Lung (tissue), 12 donors: Measurements from ENCODE around the gene GLP2R. TPM values are rescaled to one million over a fixed set of nuclear protein-coding genes. Genes with fewer than 3 reads are reported as not detected.

Experiments used
- ATAC-seq: fragments of 200-7000 bp; cut with Tn5 transposase; one replicate; pipeline ENCODE4 v1.9.1; 2020; ENCODE audit warnings: moderate number of reproducible peaks; ENCODE audit not compliant: insufficient read depth, low FRiP score
- DNase-seq, 3 donors: peaks; one replicate each; pipeline ENCODE4 v3.0.0-alpha.2; 2013 to 2017
- H3K27ac ChIP-seq, 2 donors: one replicate each; pipeline ENCODE4 v1.5.1; 2013; ENCODE audit warnings: mild to moderate bottlenecking in 2 of 2, moderate library complexity in 2 of 2, control low read depth in 1 of 2, inconsistent platforms in 1 of 2, low read depth in 1 of 2, low read length in 1 of 2
- H3K27me3 ChIP-seq, 3 donors: one replicate each; pipeline ENCODE4 v1.5.1; 2013; ENCODE audit warnings: low read length in 2 of 3; ENCODE audit not compliant: control insufficient read depth in 3 of 3, insufficient read depth in 3 of 3
- H3K36me3 ChIP-seq, 4 donors: one replicate each; pipeline ENCODE4 v1.5.1; 2013; ENCODE audit warnings: low read length in 4 of 4, mild to moderate bottlenecking in 1 of 4, moderate library complexity in 1 of 4; ENCODE audit not compliant: control insufficient read depth in 4 of 4, insufficient read depth in 4 of 4
- H3K4me1 ChIP-seq, 5 donors: one replicate each; pipeline ENCODE4 v1.5.1; 2013; ENCODE audit warnings: low read length in 5 of 5, mild to moderate bottlenecking in 2 of 5, moderate library complexity in 1 of 5; ENCODE audit not compliant: control insufficient read depth in 5 of 5, insufficient read depth in 5 of 5
- H3K4me3 ChIP-seq: one replicate; pipeline ENCODE4 v1.5.1; 2013; ENCODE audit warnings: mild to moderate bottlenecking, control low read depth, moderate library complexity
- H3K9ac ChIP-seq, 2 donors: one replicate each; pipeline ENCODE4 v1.5.1; 2013; ENCODE audit warnings: low read length in 2 of 2, control low read depth in 1 of 2; ENCODE audit not compliant: insufficient read depth in 1 of 2
- H3K9me3 ChIP-seq, 4 donors: one replicate each; pipeline ENCODE4 v1.5.1; 2013; ENCODE audit warnings: low read length in 3 of 4, mild to moderate bottlenecking in 1 of 4, moderate library complexity in 1 of 4; ENCODE audit not compliant: control insufficient read depth in 4 of 4, insufficient read depth in 3 of 4
- WGBS, 2 donors: extraction: QIAGEN DNeasy Blood & Tissue Kit; methylation state at CpG; one replicate each; pipeline ENCODE4 v1.1.7; 2013; 5-methylcytosine and 5-hydroxymethylcytosine counted together
- polyA plus RNA-seq, 2 donors: library from polyadenylated mRNA; stranded (reverse); fragments of 200-250 nt; gene quantifications; one replicate each; pipeline ENCODE4 v1.2.1, GENCODE V29; 2013
- total RNA-seq, 2 donors: library from RNA; depleted of rRNA in 1 of 2; stranded (reverse); fragments of >200 nt in 1 of 2; gene quantifications; one replicate each; pipeline ENCODE4 v1.2.1, GENCODE V29; 2014 to 2021
- TF ChIP-seq, protein P1 (sequence below): IDR thresholded peaks from 2 replicates; pipeline ENCODE4 v1.5.1; 2012; ENCODE audit warnings: mild to moderate bottlenecking; ENCODE audit errors: control extremely low read depth, extremely low read depth
- donor health status: control.
- donor health status: control.
- donor health status: Bipolar disorder and iron deficiency.
- donor health status: healthy.
- donor health status: DM: yes; HTN: yes; CAD: no.

GLP2R gene
- total and polyA plus RNA-seq, 4 donors, result 0.11 to 1.6 (median 0.54) TPM

- H3K4me1 ChIP-seq, result no peaks in the 10 kb centered on the region
- TF ChIP-seq, protein P1, sequence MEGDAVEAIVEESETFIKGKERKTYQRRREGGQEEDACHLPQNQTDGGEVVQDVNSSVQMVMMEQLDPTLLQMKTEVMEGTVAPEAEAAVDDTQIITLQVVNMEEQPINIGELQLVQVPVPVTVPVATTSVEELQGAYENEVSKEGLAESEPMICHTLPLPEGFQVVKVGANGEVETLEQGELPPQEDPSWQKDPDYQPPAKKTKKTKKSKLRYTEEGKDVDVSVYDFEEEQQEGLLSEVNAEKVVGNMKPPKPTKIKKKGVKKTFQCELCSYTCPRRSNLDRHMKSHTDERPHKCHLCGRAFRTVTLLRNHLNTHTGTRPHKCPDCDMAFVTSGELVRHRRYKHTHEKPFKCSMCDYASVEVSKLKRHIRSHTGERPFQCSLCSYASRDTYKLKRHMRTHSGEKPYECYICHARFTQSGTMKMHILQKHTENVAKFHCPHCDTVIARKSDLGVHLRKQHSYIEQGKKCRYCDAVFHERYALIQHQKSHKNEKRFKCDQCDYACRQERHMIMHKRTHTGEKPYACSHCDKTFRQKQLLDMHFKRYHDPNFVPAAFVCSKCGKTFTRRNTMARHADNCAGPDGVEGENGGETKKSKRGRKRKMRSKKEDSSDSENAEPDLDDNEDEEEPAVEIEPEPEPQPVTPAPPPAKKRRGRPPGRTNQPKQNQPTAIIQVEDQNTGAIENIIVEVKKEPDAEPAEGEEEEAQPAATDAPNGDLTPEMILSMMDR, result no peak
- ATAC-seq (peak; percentile 72), DNase-seq (no peak)
- no peak overlapping the region for H3K4me3 ChIP-seq
- H3K27ac ChIP-seq, result no peak overlapping the region
- H3K36me3 ChIP-seq, result no peaks in the 10 kb centered on the region
- H3K9ac ChIP-seq, result no peak overlapping the region
- WGBS, 2 donors, result 49 to 57% methylated on average over 3 of the region's 3 CpGs
- peaks cover 0 to 12% (median 7%) of the 10 kb centered on the region in 4 donors for H3K9me3 ChIP-seq
- H3K27me3 ChIP-seq, result no peaks in the 10 kb centered on the region
These were observed 54.9 kb downstream of the GLP2R start for GRCh38 chr17:9880582-9880999.

DNA sequence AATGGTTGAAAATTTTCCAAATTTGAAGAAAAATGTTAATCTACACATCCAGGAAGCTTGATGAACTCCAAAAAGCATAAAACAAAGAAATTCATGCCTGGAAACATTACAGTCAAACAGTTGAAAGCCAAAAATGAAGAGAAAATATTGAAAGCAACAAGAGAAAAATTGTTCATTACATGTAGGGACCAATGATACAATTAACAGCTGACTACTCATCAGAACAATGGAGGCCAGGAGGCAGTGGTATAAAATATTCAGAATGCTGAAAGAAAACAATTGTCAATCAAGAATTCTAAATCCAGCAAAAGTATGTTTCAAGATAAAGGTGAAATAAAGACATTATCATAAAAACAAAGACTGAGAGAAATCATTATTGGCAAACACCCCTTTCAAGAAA, 57.7 kb downstream of the GLP2R start:
- Histone ChIP-seq H3K9ac (no peak overlapping the region), H3K36me3 (no peaks in the 10 kb centered on the region), H3K27me3 (no peaks in the 10 kb centered on the region), H3K27ac (no peak overlapping the region), H3K4me1 (no peaks in the 10 kb centered on the region), H3K4me3 (no peak overlapping the region), H3K9me3 (peaks cover 0 to 12% (median 7%) of the 10 kb centered on the region in 4 donors)
- TF ChIP-seq, protein P1, result no peak
- no peak for ATAC-seq
- DNase-seq, result no peak

- H3K27ac ChIP-seq, result no peak overlapping the region
- WGBS, 2 donors, result 82 to 89% methylated on average over 5 of the region's 5 CpGs
- no peak overlapping the region for H3K4me3 ChIP-seq
- DNase-seq (no peak), ATAC-seq (no peak)
- no peaks in the 10 kb centered on the region for H3K4me1 ChIP-seq
- H3K27me3 ChIP-seq, result no peaks in the 10 kb centered on the region
- peaks cover 0 to 12% (median 8%) of the 10 kb centered on the region in 4 donors for H3K9me3 ChIP-seq
- TF ChIP-seq, protein P1, result no peak
- no peaks in the 10 kb centered on the region for H3K36me3 ChIP-seq
- no peak overlapping the region for H3K9ac ChIP-seq
These were observed 60.6 kb downstream of the GLP2R start for GRCh38 chr17:9886141-9886930.
